Right ventricle myocardium inferior (tissue), 1 donor: ENCODE measurements around the gene PRPF31. TPM values are rescaled to one million over a fixed set of nuclear protein-coding genes. Genes with fewer than 3 reads are reported as not detected.

Experiments used
- ATAC-seq: fragments of 200-7000 bp; cut with Tn5 transposase; one replicate; pipeline ENCODE4 v1.9.1; 2020; ENCODE audit warnings: mild to moderate bottlenecking, moderate library complexity
- DNase-seq: peaks from one replicate; pipeline ENCODE4 v3.0.0; 2021; ENCODE audit errors: missing footprints
- intact Hi-C: fragments of 100-400 bp; cut with DNase I; formaldehyde crosslinking; loops from one replicate; pipeline ENCODE4 v1.11.0; 2022
- total RNA-seq: library from RNA; stranded (reverse); fragmentation: NEBNext Ultra II Directional; extraction: Animal tissue kit (Norgen Biotek cat#: 25700); gene quantifications from one replicate; pipeline ENCODE4 v1.2.1, GENCODE V29; 2021
- donor health status: DM: no; HTN: yes; CAD: no; lungs with severe emphysema.

The PRPF31 gene
- total RNA-seq, 1 donor from 2014 or later: 39.5 TPM

GRCh38 chr19:54136086-54136863 lies 20.7 kb downstream of the PRPF31 start:
- intact Hi-C loops: loop anchor here (2.0 kb wide), 1 partner anchor 21 kb away; the partner anchor contains the start of genes PRPF31 and TFPT
- ATAC-seq (no peak), DNase-seq (peak; percentile 45)

GRCh38 chr19:54136864-54137698 lies 21.5 kb downstream of the PRPF31 start:
- ATAC-seq: peak; percentile 93
- intact Hi-C loops: loop anchor here (1.0 to 2.0 kb wide), 2 partner anchors 22 kb away; partner anchors contain the start of genes LENG1, PRPF31 and TFPT

GRCh38 chr19:54137699-54138488 lies 22.3 kb downstream of the PRPF31 start, which contains the start of gene CNOT3:
CNOT3 (plus strand) TSS chr19:54137762; CDS start chr19:54142979, 5,217 bp downstream.
- ATAC-seq: no peak
- DNase-seq: no peak
- intact Hi-C loops: loop anchor here (1.0 to 2.0 kb wide), 2 partner anchors 21 to 23 kb away; partner anchors contain the start of genes LENG1, PRPF31 and TFPT

More at GRCh38 chr19:54136864-54137698, 21.5 kb downstream of the PRPF31 start:
- peak; percentile 99 for DNase-seq

- ATAC-seq (no peak), DNase-seq (no peak)
- intact Hi-C loops: no loop called here
Observed at GRCh38 chr19:54138489-54139256, 23.1 kb downstream of the PRPF31 start.

- ATAC-seq (no peak), DNase-seq (no peak)
- intact Hi-C loops: no loop called here
Observed at GRCh38 chr19:54141356-54141755, 25.8 kb downstream of the PRPF31 start.

- no peak for ATAC-seq
- intact Hi-C loops: no loop called here
- no peak for DNase-seq
Observed at GRCh38 chr19:54142166-54142780, 26.7 kb downstream of the PRPF31 start.

GRCh38 chr19:54145541-54146158 lies 30.1 kb downstream of the PRPF31 start:
- ATAC-seq: no peak
- DNase-seq: no peak
- intact Hi-C loops: no loop called here

- ATAC-seq (peak; percentile 83), DNase-seq (peak; percentile 81)
- intact Hi-C loops: no loop called here
Observed at GRCh38 chr19:54147676-54148075, 32.1 kb downstream of the PRPF31 start.

GRCh38 chr19:54148158-54148557 lies 32.6 kb downstream of the PRPF31 start:
- ATAC-seq: no peak
- no peak for DNase-seq
- intact Hi-C loops: no loop called here

GRCh38 chr19:54149021-54149812 lies 33.7 kb downstream of the PRPF31 start:
- ATAC-seq (no peak), DNase-seq (no peak)
- intact Hi-C loops: no loop called here

GRCh38 chr19:54151362-54152035 lies 35.9 kb downstream of the PRPF31 start:
- ATAC-seq (no peak), DNase-seq (no peak)
- intact Hi-C loops: no loop called here

GRCh38 chr19:54152267-54152666 lies 36.7 kb downstream of the PRPF31 start:
- ATAC-seq (no peak), DNase-seq (no peak)
- intact Hi-C loops: no loop called here

- DNase-seq: no peak
- peak; percentile 37 for ATAC-seq
- intact Hi-C loops: no loop called here
Observed at GRCh38 chr19:54152878-54153524, 37.4 kb downstream of the PRPF31 start.

GRCh38 chr19:54153731-54154326 lies 38.3 kb downstream of the PRPF31 start:
- ATAC-seq (peak; percentile 9), DNase-seq (no peak)

More at GRCh38 chr19:54153731-54154326, 38.3 kb downstream of the PRPF31 start:
- intact Hi-C loops: no loop called here
